Cardiac muscle cell (in vitro differentiated cells and primary cell): Measurements from ENCODE around the gene FAM193A. TPM values are rescaled to one million over a fixed set of nuclear protein-coding genes. Genes with fewer than 3 reads are reported as not detected.
"Not testable (repeated sequence)": the region's sequence is repeated elsewhere in the genome, so short reads cannot be mapped to it uniquely, and the experiment has no call there.

Experiments used
- DNase-seq, 2 donors: peaks; one replicate each; pipeline versions ENCODE4 v3.0.0 to v3.0.0-alpha.2; 2010 to 2017; ENCODE audit warnings: low read depth in 1 of 2, low spot score in 1 of 2
- H3K27ac ChIP-seq: fragments of 200-600 bp; sonication (generic); 2 replicates; pipeline ENCODE4 v1.5.1; 2016
- H3K27me3 ChIP-seq: fragments of 200-600 bp; sonication (generic); 2 replicates; pipeline ENCODE4 v1.6.0; 2016; ENCODE audit warnings: control low read depth
- H3K36me3 ChIP-seq: fragments of 200-600 bp; sonication (generic); 2 replicates; pipeline ENCODE4 v1.5.1; 2016; ENCODE audit warnings: control low read depth
- H3K4me1 ChIP-seq: fragments of 200-600 bp; sonication (generic); 2 replicates; pipeline ENCODE4 v1.8.1; 2017; ENCODE audit warnings: low read depth, mild to moderate bottlenecking, mixed run types
- H3K4me3 ChIP-seq: fragments of 200-600 bp; sonication (generic); 2 replicates; pipeline ENCODE4 v1.5.1; 2016; ENCODE audit warnings: mild to moderate bottlenecking
- H3K9me3 ChIP-seq: fragments of 200-600 bp; sonication (generic); 2 replicates; pipeline ENCODE4 v1.5.1; 2017; ENCODE audit warnings: low read depth, mild to moderate bottlenecking, control low read depth
- CTCF ChIP-seq: IDR thresholded peaks from 2 replicates; pipeline ENCODE4 v1.5.1; 2012; ENCODE audit warnings: low read depth, mild to moderate bottlenecking, low read length
- polyA plus RNA-seq: library from polyadenylated mRNA; unstranded; fragments of >200 nt; fragmentation: Nextera tagmentation; extraction: Ambion mirVana; gene quantifications from 2 replicates; pipeline ENCODE4 v1.2.1, GENCODE V29; 2016
- total RNA-seq: library from RNA; depleted of rRNA; stranded (reverse); fragments of >200 nt; gene quantifications from 2 replicates; pipeline ENCODE4 v1.2.3, GENCODE V29; 2016

Gene FAM193A
- total and polyA plus RNA-seq, 2 experiments from 2014 or later, result 12.0 to 34.0 TPM

- no peak for TF ChIP-seq CTCF
- Histone ChIP-seq H3K27ac (peak overlapping the region; percentile 66), H3K4me3 (no peak overlapping the region), H3K27me3 (no peaks in the 10 kb centered on the region), H3K36me3 (no peaks in the 10 kb centered on the region), H3K4me1 (peaks cover 31% of the 10 kb centered on the region), H3K9me3 (no peaks in the 10 kb centered on the region)
- DNase-seq, result peak; percentile 65 to 81
These were observed 54.7 kb downstream of the FAM193A start for GRCh38 chr4:2591189-2591588.

GRCh38 chr4:2592014-2592413 is 55.6 kb downstream of the FAM193A start:
- peak overlapping the region; percentile 13 for H3K27ac ChIP-seq
- DNase-seq, H3K4me3 ChIP-seq, H3K36me3 ChIP-seq, H3K9me3 ChIP-seq, H3K27me3 ChIP-seq: not testable (repeated sequence)
- peaks cover 34% of the 10 kb centered on the region for H3K4me1 ChIP-seq

- no peak overlapping the region for H3K4me3 ChIP-seq
- H3K27ac ChIP-seq, result peak overlapping the region; percentile 13
- no peaks in the 10 kb centered on the region for H3K27me3 ChIP-seq
- H3K4me1 ChIP-seq, result peaks cover 34% of the 10 kb centered on the region
- TF ChIP-seq CTCF, result no peak
- no peaks in the 10 kb centered on the region for H3K36me3 ChIP-seq
- DNase-seq, result peak in 1 of 2 donors; percentile 16
- no peaks in the 10 kb centered on the region for H3K9me3 ChIP-seq
These were observed 56.1 kb downstream of the FAM193A start for GRCh38 chr4:2592572-2592971.

GRCh38 chr4:2593003-2593402 is 56.6 kb downstream of the FAM193A start:
- no peak for TF ChIP-seq CTCF
- H3K4me1 ChIP-seq, result peaks cover 36% of the 10 kb centered on the region

GRCh38 chr4:2595436-2595835 is 59.0 kb downstream of the FAM193A start:
- Histone ChIP-seq H3K4me3 (no peak overlapping the region), H3K27me3 (no peaks in the 10 kb centered on the region), H3K27ac (no peak overlapping the region), H3K9me3 (no peaks in the 10 kb centered on the region), H3K4me1 (peaks cover 41% of the 10 kb centered on the region), H3K36me3 (no peaks in the 10 kb centered on the region)
- no peak for DNase-seq
- no peak for TF ChIP-seq CTCF

More at GRCh38 chr4:2593003-2593402, 56.6 kb downstream of the FAM193A start:
- DNase-seq, result no peak
- Histone ChIP-seq H3K27me3 (no peaks in the 10 kb centered on the region), H3K4me3 (no peak overlapping the region), H3K36me3 (no peaks in the 10 kb centered on the region), H3K9me3 (no peaks in the 10 kb centered on the region), H3K27ac (peak overlapping the region; percentile 13)

GRCh38 chr4:2595952-2596552 is 59.6 kb downstream of the FAM193A start:
- no peak for DNase-seq
- Histone ChIP-seq H3K4me1 (peaks cover 38% of the 10 kb centered on the region), H3K27me3 (no peaks in the 10 kb centered on the region), H3K36me3 (no peaks in the 10 kb centered on the region), H3K4me3 (no peak overlapping the region), H3K27ac (peak overlapping the region; percentile 54), H3K9me3 (no peaks in the 10 kb centered on the region)
- TF ChIP-seq CTCF, result no peak
